ENCODE measurements around the gene KLRF1. TPM values are rescaled to one million over a fixed set of nuclear protein-coding genes. Genes with fewer than 3 reads are reported as not detected.

KLRF1 gene
- polyA plus RNA-seq, 1 donor from 2014 or later, result not detected

DNA sequence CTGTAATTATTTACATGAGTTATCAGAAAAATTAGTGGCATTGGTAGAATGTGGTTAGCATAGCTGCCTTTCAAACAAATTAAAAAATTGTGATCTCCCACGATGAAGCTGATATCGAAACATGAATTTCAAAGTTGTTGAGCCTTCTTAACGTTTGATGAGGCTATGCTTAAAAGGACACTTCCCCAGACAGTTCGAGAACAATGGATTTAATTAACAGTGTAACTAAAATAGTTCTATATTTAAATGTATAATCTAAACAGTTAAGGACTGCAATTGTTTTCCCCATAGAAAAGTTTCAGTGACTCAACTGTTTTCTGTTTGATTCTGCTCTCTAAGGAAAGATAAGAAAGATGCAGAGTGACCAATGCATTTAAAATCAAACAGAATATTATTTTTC is 40.2 kb downstream of the KLRF1 start:
- Histone ChIP-seq H3K9me3 (ENCODE audit: low read length) (peaks cover 2% of the 10 kb centered on the region), H3K9me2 (ENCODE audit: insufficient read depth, low read length) (no peaks in the 10 kb centered on the region), H4K20me1 (ENCODE audit: insufficient read depth) (no peaks in the 10 kb centered on the region), H2AFZ (ENCODE audit: low read depth, low read length) (no peak overlapping the region), H3F3A (ENCODE audit: insufficient read depth, low read length, poor library complexity, severe bottlenecking) (no peaks in the 10 kb centered on the region), H3K36me3 (ENCODE audit: insufficient read depth, low read length) (no peaks in the 10 kb centered on the region), H3K4me2 (ENCODE audit: low read length) (no peak overlapping the region), H3K27ac (ENCODE audit: low read length) (no peak overlapping the region), H3K9ac (ENCODE audit: low read length) (no peak overlapping the region), H3K27me3 (ENCODE audit: insufficient read depth, low read depth, low read length) (no peaks in the 10 kb centered on the region), H3K79me2 (replicated peaks; ENCODE audit: insufficient read depth, low read length) (no peaks in the 10 kb centered on the region), H3K4me3 (ENCODE audit: low read length) (no peak overlapping the region)
- TF ChIP-seq EZH2 (IDR thresholded peaks at IDR 0.05; ENCODE audit: borderline replicate concordance, insufficient read depth, low read length, poor library complexity, severe bottlenecking) (no peak), EP300 (conservative IDR thresholded peaks at IDR 0.05; ENCODE audit: poor library complexity, severe bottlenecking) (no peak), RAD21 (conservative IDR thresholded peaks at IDR 0.05) (no peak), POLR2AphosphoS5 (IDR thresholded peaks at IDR 0.05) (no peak), TAF1 (IDR thresholded peaks at IDR 0.05; ENCODE audit: low read depth) (no peak), MXI1 (conservative IDR thresholded peaks at IDR 0.05; ENCODE audit: poor library complexity, severe bottlenecking) (no peak), SMC3 (conservative IDR thresholded peaks at IDR 0.05; ENCODE audit: poor library complexity) (no peak)
- TF ChIP-seq, protein P1, sequence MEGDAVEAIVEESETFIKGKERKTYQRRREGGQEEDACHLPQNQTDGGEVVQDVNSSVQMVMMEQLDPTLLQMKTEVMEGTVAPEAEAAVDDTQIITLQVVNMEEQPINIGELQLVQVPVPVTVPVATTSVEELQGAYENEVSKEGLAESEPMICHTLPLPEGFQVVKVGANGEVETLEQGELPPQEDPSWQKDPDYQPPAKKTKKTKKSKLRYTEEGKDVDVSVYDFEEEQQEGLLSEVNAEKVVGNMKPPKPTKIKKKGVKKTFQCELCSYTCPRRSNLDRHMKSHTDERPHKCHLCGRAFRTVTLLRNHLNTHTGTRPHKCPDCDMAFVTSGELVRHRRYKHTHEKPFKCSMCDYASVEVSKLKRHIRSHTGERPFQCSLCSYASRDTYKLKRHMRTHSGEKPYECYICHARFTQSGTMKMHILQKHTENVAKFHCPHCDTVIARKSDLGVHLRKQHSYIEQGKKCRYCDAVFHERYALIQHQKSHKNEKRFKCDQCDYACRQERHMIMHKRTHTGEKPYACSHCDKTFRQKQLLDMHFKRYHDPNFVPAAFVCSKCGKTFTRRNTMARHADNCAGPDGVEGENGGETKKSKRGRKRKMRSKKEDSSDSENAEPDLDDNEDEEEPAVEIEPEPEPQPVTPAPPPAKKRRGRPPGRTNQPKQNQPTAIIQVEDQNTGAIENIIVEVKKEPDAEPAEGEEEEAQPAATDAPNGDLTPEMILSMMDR (IDR thresholded peaks at IDR 0.05; ENCODE audit: poor library complexity, severe bottlenecking), result no peak
- TF ChIP-seq, protein P2, sequence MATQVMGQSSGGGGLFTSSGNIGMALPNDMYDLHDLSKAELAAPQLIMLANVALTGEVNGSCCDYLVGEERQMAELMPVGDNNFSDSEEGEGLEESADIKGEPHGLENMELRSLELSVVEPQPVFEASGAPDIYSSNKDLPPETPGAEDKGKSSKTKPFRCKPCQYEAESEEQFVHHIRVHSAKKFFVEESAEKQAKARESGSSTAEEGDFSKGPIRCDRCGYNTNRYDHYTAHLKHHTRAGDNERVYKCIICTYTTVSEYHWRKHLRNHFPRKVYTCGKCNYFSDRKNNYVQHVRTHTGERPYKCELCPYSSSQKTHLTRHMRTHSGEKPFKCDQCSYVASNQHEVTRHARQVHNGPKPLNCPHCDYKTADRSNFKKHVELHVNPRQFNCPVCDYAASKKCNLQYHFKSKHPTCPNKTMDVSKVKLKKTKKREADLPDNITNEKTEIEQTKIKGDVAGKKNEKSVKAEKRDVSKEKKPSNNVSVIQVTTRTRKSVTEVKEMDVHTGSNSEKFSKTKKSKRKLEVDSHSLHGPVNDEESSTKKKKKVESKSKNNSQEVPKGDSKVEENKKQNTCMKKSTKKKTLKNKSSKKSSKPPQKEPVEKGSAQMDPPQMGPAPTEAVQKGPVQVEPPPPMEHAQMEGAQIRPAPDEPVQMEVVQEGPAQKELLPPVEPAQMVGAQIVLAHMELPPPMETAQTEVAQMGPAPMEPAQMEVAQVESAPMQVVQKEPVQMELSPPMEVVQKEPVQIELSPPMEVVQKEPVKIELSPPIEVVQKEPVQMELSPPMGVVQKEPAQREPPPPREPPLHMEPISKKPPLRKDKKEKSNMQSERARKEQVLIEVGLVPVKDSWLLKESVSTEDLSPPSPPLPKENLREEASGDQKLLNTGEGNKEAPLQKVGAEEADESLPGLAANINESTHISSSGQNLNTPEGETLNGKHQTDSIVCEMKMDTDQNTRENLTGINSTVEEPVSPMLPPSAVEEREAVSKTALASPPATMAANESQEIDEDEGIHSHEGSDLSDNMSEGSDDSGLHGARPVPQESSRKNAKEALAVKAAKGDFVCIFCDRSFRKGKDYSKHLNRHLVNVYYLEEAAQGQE (IDR thresholded peaks at IDR 0.05; ENCODE audit: borderline replicate concordance), result no peak

DNA sequence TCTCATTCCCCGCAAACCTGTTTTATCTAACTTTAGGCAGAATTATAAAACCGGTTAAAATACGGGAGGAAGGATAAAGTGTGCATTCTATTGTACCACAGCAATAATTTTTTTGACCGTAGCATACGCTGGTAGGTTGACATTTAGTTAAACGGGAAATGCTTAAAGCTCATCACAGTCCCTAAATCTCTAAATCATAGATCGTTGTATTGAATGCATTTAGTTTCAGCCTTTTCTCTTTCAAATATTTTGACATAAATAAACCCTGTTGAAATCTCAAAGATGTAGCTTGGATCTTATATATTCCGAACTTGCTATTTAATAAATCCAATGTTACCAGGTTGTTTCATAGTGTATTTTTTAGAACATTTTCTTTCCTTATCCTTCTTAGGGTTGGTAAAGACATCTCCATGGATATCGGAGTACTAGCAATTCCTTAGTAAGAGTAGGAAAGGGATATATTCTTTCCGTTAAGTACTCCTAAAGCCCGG is 41.1 kb downstream of the KLRF1 start:
- H3K27ac ChIP-seq (ENCODE audit: low read length), result no peak overlapping the region
- H3K9me3 ChIP-seq (ENCODE audit: low read length), result no peaks in the 10 kb centered on the region
- TF ChIP-seq POLR2AphosphoS5 (IDR thresholded peaks at IDR 0.05), result no peak
- TF ChIP-seq, protein P2 (IDR thresholded peaks at IDR 0.05; ENCODE audit: borderline replicate concordance), result no peak
- no peak for TF ChIP-seq EP300 (conservative IDR thresholded peaks at IDR 0.05; ENCODE audit: poor library complexity, severe bottlenecking)
- TF ChIP-seq, protein P1 (IDR thresholded peaks at IDR 0.05; ENCODE audit: poor library complexity, severe bottlenecking), result no peak
- TF ChIP-seq RAD21 (conservative IDR thresholded peaks at IDR 0.05), result no peak
- TF ChIP-seq TAF1 (IDR thresholded peaks at IDR 0.05; ENCODE audit: low read depth), result no peak
- no peak for TF ChIP-seq EZH2 (IDR thresholded peaks at IDR 0.05; ENCODE audit: borderline replicate concordance, insufficient read depth, low read length, poor library complexity, severe bottlenecking)
- TF ChIP-seq SMC3 (conservative IDR thresholded peaks at IDR 0.05; ENCODE audit: poor library complexity), result no peak
- TF ChIP-seq MXI1 (conservative IDR thresholded peaks at IDR 0.05; ENCODE audit: poor library complexity, severe bottlenecking), result no peak
- no peaks in the 10 kb centered on the region for H3K79me2 ChIP-seq (replicated peaks; ENCODE audit: insufficient read depth, low read length)
- H3K36me3 ChIP-seq (ENCODE audit: insufficient read depth, low read length), result no peaks in the 10 kb centered on the region
- no peaks in the 10 kb centered on the region for H3K9me2 ChIP-seq (ENCODE audit: insufficient read depth, low read length)
- no peaks in the 10 kb centered on the region for H3F3A ChIP-seq (ENCODE audit: insufficient read depth, low read length, poor library complexity, severe bottlenecking)
- no peak overlapping the region for H3K4me3 ChIP-seq (ENCODE audit: low read length)
- H4K20me1 ChIP-seq (ENCODE audit: insufficient read depth), result no peaks in the 10 kb centered on the region
- no peak overlapping the region for H2AFZ ChIP-seq (ENCODE audit: low read depth, low read length)
- no peak overlapping the region for H3K4me2 ChIP-seq (ENCODE audit: low read length)
- H3K9ac ChIP-seq (ENCODE audit: low read length), result no peak overlapping the region
- no peaks in the 10 kb centered on the region for H3K27me3 ChIP-seq (ENCODE audit: insufficient read depth, low read depth, low read length)

Measured in neural cell (in vitro differentiated cells).